Esophagus muscularis mucosa (tissue), 4 donors: ENCODE results near the gene INKA2. TPM values are rescaled to one million over a fixed set of nuclear protein-coding genes. Genes with fewer than 3 reads are reported as not detected.
A peak's percentile ranks its signal among the peaks of the same experiment; 100 is the strongest.

Source experiments
- DNase-seq: peaks from one replicate; pipeline ENCODE4 v3.0.0-alpha.2; 2017; ENCODE audit errors: extremely low spot score
- H3K27ac ChIP-seq, 4 donors: fragments of 200-600 bp; sonication (generic); replicated peaks in 1 of 4; 1 replicate in 3 of 4; 2 replicates in 1 of 4; pipeline ENCODE4 v1.5.1; 2016 to 2019; ENCODE audit warnings: mild to moderate bottlenecking in 1 of 4
- H3K27me3 ChIP-seq, 4 donors: fragments of 200-600 bp; sonication (generic); one replicate each; pipeline versions ENCODE4 v1.5.1 to v1.6.0; 2016 to 2019
- H3K36me3 ChIP-seq, 4 donors: fragments of 200-600 bp; sonication (generic); one replicate each; pipeline ENCODE4 v1.5.1; 2016 to 2019
- H3K4me1 ChIP-seq, 4 donors: fragments of 200-600 bp; sonication (generic); one replicate each; pipeline ENCODE4 v1.5.1; 2016 to 2019
- H3K4me3 ChIP-seq, 4 donors: fragments of 200-600 bp; sonication (generic); 1 replicate in 2 of 4; 2 replicates in 2 of 4; pipeline ENCODE4 v1.5.1; 2016 to 2019; ENCODE audit warnings: mild to moderate bottlenecking in 4 of 4, moderate library complexity in 1 of 4
- H3K9me3 ChIP-seq, 4 donors: fragments of 200-600 bp; sonication (generic); 1 replicate in 3 of 4; 2 replicates in 1 of 4; pipeline ENCODE4 v1.5.1; 2016 to 2019
- CTCF ChIP-seq, 3 experiments: fragments of 200-600 bp in 2 of 3; fragments of 450-650 bp in 1 of 3; sonication (generic) in 2 of 3; IDR thresholded peaks; one replicate each; pipeline ENCODE4 v1.5.1; 2017 to 2019; ENCODE audit warnings: antibody characterized with exemption in 3 of 3, mild to moderate bottlenecking in 2 of 3, moderate library complexity in 1 of 3
- EP300 ChIP-seq: sonication (generic); formaldehyde crosslinking; IDR thresholded peaks from one replicate; pipeline ENCODE4 v1.6.1; 2017; ENCODE audit warnings: antibody characterized with exemption
- POLR2A ChIP-seq: fragments of 450-650 bp; IDR thresholded peaks from one replicate; pipeline ENCODE4 v1.6.1; 2017; ENCODE audit warnings: antibody characterized with exemption, moderate library complexity, mild to moderate bottlenecking, low read depth
- POLR2AphosphoS5 ChIP-seq, 2 donors: sonication (generic); formaldehyde crosslinking; IDR thresholded peaks; one replicate each; pipeline ENCODE4 v1.6.1; 2017; ENCODE audit warnings: antibody characterized with exemption in 2 of 2
- WGBS: methylation state at CpG from one replicate; pipeline ENCODE4 v1.1.5; 2018; 5-methylcytosine and 5-hydroxymethylcytosine counted together
- intact Hi-C: fragments of 100-400 bp; cut with DNase I; formaldehyde crosslinking; loops from one replicate; pipeline ENCODE4 v1.15.1; 2023
- total RNA-seq, 4 donors: library from RNA; depleted of rRNA; stranded (reverse); fragments of >200 nt; gene quantifications; one replicate each; pipeline versions ENCODE4 v1.1.0 to v1.2.1, GENCODE V29; 2016

INKA2 gene
- total RNA-seq, 4 donors from 2014 or later, result 4.0 to 10.8 (median 8.5) TPM

- peak; percentile 84 for DNase-seq
- no peak for TF ChIP-seq POLR2A
- TF ChIP-seq CTCF (IDR thresholded peaks at IDR 0.05), result no peak
- TF ChIP-seq EP300, result no peak
- no peak for TF ChIP-seq POLR2AphosphoS5 (IDR thresholded peaks at IDR 0.05)
- 57% methylated on average over 4 of the region's 8 CpGs for WGBS
- Histone ChIP-seq H3K27me3 (no peaks in the 10 kb centered on the region), H3K36me3 (peaks cover 4 to 34% (median 15%) of the 10 kb centered on the region in 4 donors), H3K4me3 (no peak overlapping the region), H3K4me1 (peaks cover 69 to 75% (median 70%) of the 10 kb centered on the region in 4 donors), H3K27ac (peak overlapping the region; percentile 8 to 38 (median 26)), H3K9me3 (no peaks in the 10 kb centered on the region)
- intact Hi-C loops, result no loop called here
Measured at GRCh38 chr1:111729271-111729921, 9.8 kb downstream of the INKA2 start.

GRCh38 chr1:111727056-111727455 is 12.1 kb downstream of the INKA2 start:
- peak; percentile 85 for DNase-seq
- no peak overlapping the region for H3K27ac ChIP-seq
- 76% methylated on average over 10 of the region's 18 CpGs for WGBS

GRCh38 chr1:111725192-111725591 is 14.0 kb downstream of the INKA2 start:
- no peak for TF ChIP-seq POLR2A
- no peak for TF ChIP-seq EP300
- TF ChIP-seq CTCF (IDR thresholded peaks at IDR 0.05), result no peak
- peak in 1 of 2 donors; percentile 53 for TF ChIP-seq POLR2AphosphoS5 (IDR thresholded peaks at IDR 0.05)
- Histone ChIP-seq H3K4me1 (peaks cover 56 to 60% (median 59%) of the 10 kb centered on the region in 4 donors), H3K9me3 (no peaks in the 10 kb centered on the region), H3K36me3 (peaks cover 4 to 21% (median 15%) of the 10 kb centered on the region in 4 donors), H3K27me3 (no peaks in the 10 kb centered on the region), H3K27ac (peak overlapping the region; percentile 27 to 60 (median 51)), H3K4me3 (no peak overlapping the region)
- peak; percentile 89 for DNase-seq
- WGBS, result 21% methylated on average over 5 of the region's 5 CpGs
- intact Hi-C loops, result no loop called here

More at GRCh38 chr1:111727056-111727455, 12.1 kb downstream of the INKA2 start:
- intact Hi-C loops, result no loop called here
- no peak overlapping the region for H3K4me3 ChIP-seq
- no peaks in the 10 kb centered on the region for H3K9me3 ChIP-seq
- H3K27me3 ChIP-seq, result no peaks in the 10 kb centered on the region
- TF ChIP-seq EP300 (no peak), CTCF (IDR thresholded peaks at IDR 0.05) (no peak), POLR2AphosphoS5 (IDR thresholded peaks at IDR 0.05) (no peak), POLR2A (no peak)
- H3K4me1 ChIP-seq, result peaks cover 57 to 58% (median 58%) of the 10 kb centered on the region in 4 donors
- peaks cover 4 to 34% (median 15%) of the 10 kb centered on the region in 4 donors for H3K36me3 ChIP-seq

GRCh38 chr1:111723871-111724270 is 15.3 kb downstream of the INKA2 start:
- 56% methylated on average over 1 of the region's 1 CpG for WGBS
- peaks cover 56 to 60% (median 59%) of the 10 kb centered on the region in 4 donors for H3K4me1 ChIP-seq

More at GRCh38 chr1:111723871-111724270, 15.3 kb downstream of the INKA2 start:
- intact Hi-C loops, result no loop called here
- DNase-seq, result no peak
- Histone ChIP-seq H3K27me3 (no peaks in the 10 kb centered on the region), H3K4me3 (no peak overlapping the region), H3K9me3 (no peaks in the 10 kb centered on the region), H3K36me3 (peaks cover 4 to 21% (median 15%) of the 10 kb centered on the region in 4 donors), H3K27ac (no peak overlapping the region)
- TF ChIP-seq CTCF (IDR thresholded peaks at IDR 0.05) (no peak), EP300 (no peak), POLR2A (no peak), POLR2AphosphoS5 (IDR thresholded peaks at IDR 0.05) (no peak)
